K562 (cell line): ENCODE measurements around the gene TENT4B. TPM values are rescaled to one million over a fixed set of nuclear protein-coding genes. Genes with fewer than 3 reads are reported as not detected.
A peak's percentile ranks its signal among the peaks of the same experiment; 100 is the strongest.

Source experiments
- ATF3 ChIP-seq, 2 experiments: fragments of 450-650 bp in 1 of 2; sonication (generic) in 1 of 2; formaldehyde crosslinking in 1 of 2; IDR thresholded peaks in 1 of 2; conservative IDR thresholded peaks in 1 of 2; 2 replicates each; pipeline versions ENCODE4 v1.6.1 to v1.8.1; 2016 to 2023; ENCODE audit warnings: mild to moderate bottlenecking in 2 of 2, moderate library complexity in 2 of 2, inconsistent platforms in 1 of 2, missing genetic modification reagents in 1 of 2
- CCAR2 ChIP-seq: fragments of 200-400 bp; formaldehyde crosslinking; IDR thresholded peaks from 2 replicates; pipeline ENCODE4 v1.6.1; 2017; ENCODE audit warnings: mild to moderate bottlenecking, low read depth, low read length
- CEBPG ChIP-seq, 3 experiments: fragments of 200-800 bp in 1 of 3; sonication (Bioruptor generic) in 1 of 3; sonication (generic) in 1 of 3; formaldehyde crosslinking in 1 of 3; IDR thresholded peaks in 2 of 3; conservative IDR thresholded peaks in 1 of 3; 2 replicates each; pipeline versions ENCODE4 v1.6.1 to v1.8.0; 2016 to 2022; ENCODE audit warnings: missing compliant biosample characterization in 2 of 3, missing genetic modification characterization in 2 of 3, mild to moderate bottlenecking in 1 of 3, missing genetic modification reagents in 1 of 3
- CREB5 ChIP-seq: fragments of 250-450 bp; sonication (Bioruptor Pico); IDR thresholded peaks from 2 replicates; pipeline ENCODE4 v1.5.0; 2020; ENCODE audit warnings: mild to moderate bottlenecking
- ETV5 ChIP-seq: sonication (generic); formaldehyde crosslinking; IDR thresholded peaks from 2 replicates; pipeline ENCODE4 v1.4.0; 2020; ENCODE audit warnings: low read depth, mild to moderate bottlenecking, missing genetic modification reagents
- GTF2B ChIP-seq: IDR thresholded peaks from 2 replicates; pipeline ENCODE4 v1.6.1; 2011; ENCODE audit not compliant: insufficient read length; ENCODE audit errors: extremely low read depth
- JUND ChIP-seq, 2 experiments: IDR thresholded peaks; 2 replicates in 1 of 2; 3 replicates in 1 of 2; pipeline ENCODE4 v1.6.1; 2011; ENCODE audit warnings: borderline replicate concordance in 2 of 2, low read depth in 2 of 2, low read length in 2 of 2, improper control_type of control experiment in 1 of 2, missing biosample characterization in 1 of 2, missing genetic modification characterization in 1 of 2, missing genetic modification reagents in 1 of 2
- KAT2B ChIP-seq: IDR thresholded peaks from one replicate; pipeline ENCODE4 v1.6.1; 2012; ENCODE audit warnings: low read depth, mild to moderate bottlenecking, control low read depth, inconsistent platforms, low read length, moderate library complexity
- MYNN ChIP-seq, 2 experiments: sonication (generic); formaldehyde crosslinking in 1 of 2; IDR thresholded peaks; 2 replicates each; pipeline versions ENCODE4 v1.5.0 to v1.6.1; 2016 to 2020; ENCODE audit warnings: antibody characterized with exemption in 1 of 2, missing genetic modification reagents in 1 of 2
- NCOA2 ChIP-seq, 2 experiments: fragments of 450-650 bp; IDR thresholded peaks; 2 replicates each; pipeline ENCODE4 v1.6.1; 2018; ENCODE audit warnings: mild to moderate bottlenecking in 2 of 2, moderate library complexity in 1 of 2; ENCODE audit not compliant: partially characterized antibody in 2 of 2
- NFE2L1 ChIP-seq: fragments of 450-650 bp; IDR thresholded peaks from 2 replicates; pipeline ENCODE4 v1.6.1; 2016; ENCODE audit warnings: missing genetic modification characterization, low read depth, mild to moderate bottlenecking, missing compliant biosample characterization, moderate library complexity, borderline replicate concordance
- POLR2H ChIP-seq: IDR thresholded peaks from 2 replicates; pipeline ENCODE4 v1.6.1; 2016; ENCODE audit warnings: missing genetic modification characterization, low read depth, mild to moderate bottlenecking, control low read depth, missing compliant biosample characterization, moderate library complexity
- RBM25 ChIP-seq: fragments of 200-400 bp; formaldehyde crosslinking; IDR thresholded peaks from 2 replicates; pipeline ENCODE4 v1.6.1; 2018; ENCODE audit warnings: low read length, low read depth, moderate library complexity; ENCODE audit not compliant: severe bottlenecking
- SMARCC2 ChIP-seq: fragments of 450-650 bp; IDR thresholded peaks from 2 replicates; pipeline ENCODE4 v1.6.1; 2017; ENCODE audit warnings: antibody characterized with exemption, moderate library complexity, mild to moderate bottlenecking, low read depth
- SRF ChIP-seq, 2 experiments: fragments of 250-450, 450-650 bp in 1 of 2; sonication (Bioruptor Pico) in 1 of 2; sonication (generic) in 1 of 2; formaldehyde crosslinking; IDR thresholded peaks; 2 replicates each; pipeline versions ENCODE4 v1.5.0 to v1.5.1; 2020 to 2022; ENCODE audit warnings: mild to moderate bottlenecking in 1 of 2, missing genetic modification reagents in 1 of 2
- TCFL5 ChIP-seq: fragments of 250-450 bp; sonication (Bioruptor Pico); conservative IDR thresholded peaks from 2 replicates; pipeline ENCODE4 v1.6.1; 2021; ENCODE audit warnings: mild to moderate bottlenecking, moderate library complexity, matching md5 sums
- TEAD4 ChIP-seq, 2 experiments: sonication (generic) in 1 of 2; formaldehyde crosslinking in 1 of 2; IDR thresholded peaks; 2 replicates each; pipeline versions ENCODE4 v1.6.1 to v1.8.0; 2012 to 2022; ENCODE audit warnings: borderline replicate concordance in 1 of 2, inconsistent platforms in 1 of 2, low read length in 1 of 2, mild to moderate bottlenecking in 1 of 2, missing genetic modification reagents in 1 of 2
- ZFP91 ChIP-seq: sonication (generic); formaldehyde crosslinking; IDR thresholded peaks from 2 replicates; pipeline ENCODE4 v1.8.0; 2022; ENCODE audit warnings: mild to moderate bottlenecking, missing genetic modification reagents
- ZNF121 ChIP-seq: sonication (generic); formaldehyde crosslinking; conservative IDR thresholded peaks from 2 replicates; pipeline ENCODE4 v1.8.0; 2022; ENCODE audit warnings: missing genetic modification reagents
- ZNF282 ChIP-seq: sonication (generic); formaldehyde crosslinking; IDR thresholded peaks from 2 replicates; pipeline ENCODE4 v1.8.1; 2023; ENCODE audit warnings: missing genetic modification reagents
- ZNF586 ChIP-seq: fragments of 450-650 bp; formaldehyde crosslinking; conservative IDR thresholded peaks from 2 replicates; pipeline ENCODE4 v1.4.0; 2020; ENCODE audit warnings: mild to moderate bottlenecking, moderate library complexity
- polyA plus RNA-seq, 8 experiments: library from polyadenylated mRNA; depleted of rRNA in 4 of 8; stranded (reverse) in 5 of 8; unstranded in 3 of 8; fragments of >200 nt; fragmentation: Nextera tagmentation in 2 of 8; fragmentation: Illumina TruSeq in 1 of 8; extraction: Ambion mirVana in 2 of 8; extraction: Trizol in 1 of 8; gene quantifications; 2 replicates each; pipeline versions ENCODE4 v1.2.1 to v1.2.3, GENCODE V29; 2011 to 2014; ENCODE audit warnings: inconsistent platforms in 1 of 8, missing spikeins in 1 of 8
- total RNA-seq, 7 experiments: library from RNA; depleted of rRNA in 6 of 7; stranded (reverse); fragments of >200 nt in 6 of 7; fragmentation: Illumina TruSeq in 2 of 7; extraction: Trizol in 2 of 7; gene quantifications; 2 replicates each; pipeline versions ENCODE4 v1.2.1 to v1.2.3, GENCODE V29; 2011 to 2021; ENCODE audit warnings: low replicate concordance in 1 of 7

TENT4B gene
- total and polyA plus RNA-seq, 9 of the 15 experiments (the other 6 are each of a cell fraction or from before 2014, with no cell fraction given) = 5.2 to 8.4 (median 7.0) TPM

GRCh38 chr16:50213939-50214519 is 60.9 kb downstream of the TENT4B start (continued):
- TF ChIP-seq TEAD4 (IDR thresholded peaks at IDR 0.05; ENCODE audit: low read length) (0 out of 2 replicates have a peak, but pooled peaks have one; percentile 10), TEAD4 (CRISPR knock-in tag; IDR thresholded peaks at IDR 0.05; ENCODE audit: borderline replicate concordance) (no peak), GTF2B (no peak), ZNF121 (CRISPR knock-in tag) (no peak), RBM25 (no peak), NCOA2 (IDR thresholded peaks at IDR 0.05; ENCODE audit: partially characterized antibody in 2 of 2) (no peak), ZNF282 (CRISPR knock-in tag) (no peak), ZNF586 (CRISPR knock-in tag) (no peak), CCAR2 (no peak), CREB5 (CRISPR knock-in tag) (no peak), NFE2L1 (tag) (no peak), ATF3 (IDR thresholded peaks at IDR 0.05) (peak; percentile 85), ATF3 (CRISPR knock-in tag; conservative IDR thresholded peaks at IDR 0.05) (no peak), JUND (IDR thresholded peaks at IDR 0.05; ENCODE audit: borderline replicate concordance, low read depth, low read length) (peak; percentile 89), JUND (tag; IDR thresholded peaks at IDR 0.05; ENCODE audit: borderline replicate concordance, low read depth, low read length) (peak; percentile 89; the same call in 2 of the 3 replicates), CEBPG (CRISPR knock-in tag; IDR thresholded peaks at IDR 0.05) (no peak), CEBPG (tag; conservative IDR thresholded peaks at IDR 0.05 in 1 of 2, IDR thresholded peaks at IDR 0.05 in 1 of 2) (peak in 1 of 2 experiments; percentile 26; a peak in 2 of 4 replicates), ZFP91 (CRISPR knock-in tag) (no peak), SRF (CRISPR knock-in tag; IDR thresholded peaks at IDR 0.05) (no peak), MYNN (IDR thresholded peaks at IDR 0.05) (no peak), MYNN (CRISPR knock-in tag; IDR thresholded peaks at IDR 0.05) (no peak), ETV5 (no peak), POLR2H (tag) (no peak), TCFL5 (no peak), KAT2B (no peak), SMARCC2 (no peak)
